ENCODE measurements around the gene PAPLN. TPM values are rescaled to one million over a fixed set of nuclear protein-coding genes. Genes with fewer than 3 reads are reported as not detected.

Gene PAPLN
- total RNA-seq, 1 donor from 2014 or later, result 12.7 TPM

GRCh38 chr14:73272393-73272792 lies 35.1 kb downstream of the PAPLN start:
- DNase-seq (ENCODE audit: low read depth), result no peak
- no peak for TF ChIP-seq CTCF (conservative IDR thresholded peaks at IDR 0.05; ENCODE audit: low read depth, low read length)
- no peak overlapping the region for H3K4me3 ChIP-seq (ENCODE audit: low read depth, low read length)

GRCh38 chr14:73273799-73274198 lies 36.5 kb downstream of the PAPLN start:
- no peak overlapping the region for H3K4me3 ChIP-seq (ENCODE audit: low read depth, low read length)
- no peak for TF ChIP-seq CTCF (conservative IDR thresholded peaks at IDR 0.05; ENCODE audit: low read depth, low read length)
- DNase-seq (ENCODE audit: low read depth), result no peak

- DNase-seq (ENCODE audit: low read depth), result no peak
- no peak for TF ChIP-seq CTCF (conservative IDR thresholded peaks at IDR 0.05; ENCODE audit: low read depth, low read length)
- H3K4me3 ChIP-seq (ENCODE audit: low read depth, low read length), result no peak overlapping the region
These were observed 39.5 kb downstream of the PAPLN start for GRCh38 chr14:73276836-73277235.

DNA sequence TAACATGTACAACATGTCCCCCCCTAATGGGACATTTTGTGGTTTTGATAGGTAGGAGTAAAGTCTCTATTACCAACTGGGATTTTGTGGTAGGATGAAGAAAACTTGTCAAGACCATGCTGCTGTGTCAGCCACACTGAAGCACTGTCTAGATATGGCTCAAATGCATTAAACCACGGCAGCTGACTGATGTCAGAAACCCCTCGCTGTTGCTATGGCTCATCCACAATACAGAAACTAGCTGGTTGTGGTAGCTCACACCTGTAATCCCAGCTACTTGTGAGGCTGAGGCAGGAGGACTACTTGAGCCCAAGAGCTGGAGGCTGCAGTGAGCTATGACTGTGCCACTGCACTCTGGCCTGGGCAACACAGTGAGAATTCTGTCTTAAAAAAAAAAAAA lies 40.1 kb downstream of the PAPLN start:
- no peak for TF ChIP-seq CTCF (conservative IDR thresholded peaks at IDR 0.05; ENCODE audit: low read depth, low read length)
- no peak overlapping the region for H3K4me3 ChIP-seq (ENCODE audit: low read depth, low read length)
- DNase-seq (ENCODE audit: low read depth), result no peak

- DNase-seq (ENCODE audit: low read depth), result no peak
- H3K4me3 ChIP-seq (ENCODE audit: low read depth, low read length), result no peak overlapping the region
- no peak for TF ChIP-seq CTCF (conservative IDR thresholded peaks at IDR 0.05; ENCODE audit: low read depth, low read length)
These were observed 43.6 kb downstream of the PAPLN start for GRCh38 chr14:73280903-73281302.

- peak; percentile 50 for TF ChIP-seq CTCF (conservative IDR thresholded peaks at IDR 0.05; ENCODE audit: low read depth, low read length)
- no peak overlapping the region for H3K4me3 ChIP-seq (ENCODE audit: low read depth, low read length)
- DNase-seq (ENCODE audit: low read depth), result no peak
These were observed 46.5 kb downstream of the PAPLN start for GRCh38 chr14:73283608-73284379.

GRCh38 chr14:73285979-73286378 lies 48.7 kb downstream of the PAPLN start:
- no peak for TF ChIP-seq CTCF (conservative IDR thresholded peaks at IDR 0.05; ENCODE audit: low read depth, low read length)
- no peak overlapping the region for H3K4me3 ChIP-seq (ENCODE audit: low read depth, low read length)
- no peak for DNase-seq (ENCODE audit: low read depth)

All from epithelial cell of proximal tubule (primary cell).